SU-DHL-6 (cell line): ENCODE data around the gene C17orf113.

Experiments
- EZH2phosphoT487 ChIP-seq: fragments of 200-600 bp; sonication (generic), shearing (Covaris generic); conservative IDR thresholded peaks from 2 replicates; pipeline ENCODE4 v1.6.1; 2018; ENCODE audit warnings: mild to moderate bottlenecking, antibody characterized with exemption, low read length, moderate library complexity, mixed read lengths
- TF ChIP-seq, protein P1 (sequence below): fragments of 200-600 bp; sonication (generic); IDR thresholded peaks from one replicate; pipeline ENCODE4 v1.5.1; 2017; ENCODE audit warnings: antibody characterized with exemption, mild to moderate bottlenecking, low read length, moderate library complexity; ENCODE audit not compliant: insufficient read depth, poor library complexity, severe bottlenecking

GRCh38 chr17:42071810-42072209 lies 21.4 kb upstream of the C17orf113 start:
- TF ChIP-seq, protein P1, sequence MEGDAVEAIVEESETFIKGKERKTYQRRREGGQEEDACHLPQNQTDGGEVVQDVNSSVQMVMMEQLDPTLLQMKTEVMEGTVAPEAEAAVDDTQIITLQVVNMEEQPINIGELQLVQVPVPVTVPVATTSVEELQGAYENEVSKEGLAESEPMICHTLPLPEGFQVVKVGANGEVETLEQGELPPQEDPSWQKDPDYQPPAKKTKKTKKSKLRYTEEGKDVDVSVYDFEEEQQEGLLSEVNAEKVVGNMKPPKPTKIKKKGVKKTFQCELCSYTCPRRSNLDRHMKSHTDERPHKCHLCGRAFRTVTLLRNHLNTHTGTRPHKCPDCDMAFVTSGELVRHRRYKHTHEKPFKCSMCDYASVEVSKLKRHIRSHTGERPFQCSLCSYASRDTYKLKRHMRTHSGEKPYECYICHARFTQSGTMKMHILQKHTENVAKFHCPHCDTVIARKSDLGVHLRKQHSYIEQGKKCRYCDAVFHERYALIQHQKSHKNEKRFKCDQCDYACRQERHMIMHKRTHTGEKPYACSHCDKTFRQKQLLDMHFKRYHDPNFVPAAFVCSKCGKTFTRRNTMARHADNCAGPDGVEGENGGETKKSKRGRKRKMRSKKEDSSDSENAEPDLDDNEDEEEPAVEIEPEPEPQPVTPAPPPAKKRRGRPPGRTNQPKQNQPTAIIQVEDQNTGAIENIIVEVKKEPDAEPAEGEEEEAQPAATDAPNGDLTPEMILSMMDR, result no peak
- TF ChIP-seq EZH2phosphoT487, result no peak
